ENCODE measurements around the gene ZAP70.

The ZAP70 gene

DNA sequence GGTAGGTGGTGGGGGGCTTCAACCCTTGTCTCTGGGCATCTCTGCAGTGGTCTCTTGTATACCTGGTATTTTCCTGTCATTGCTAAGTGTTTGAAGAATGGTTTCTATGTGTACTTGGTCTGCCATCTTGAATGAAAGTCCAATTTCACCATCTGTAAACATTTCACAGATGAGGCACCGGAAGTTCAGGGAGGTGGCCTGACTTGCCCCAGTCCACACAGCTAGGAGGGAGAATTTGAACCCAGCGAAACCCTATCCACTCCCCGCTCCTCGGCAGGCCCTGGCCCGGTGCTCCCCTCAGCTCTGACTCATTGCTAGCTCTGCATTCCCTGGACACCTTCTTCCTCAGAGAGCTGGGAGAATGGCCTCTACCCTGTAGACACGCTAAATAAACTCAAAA is 30.5 kb downstream of the ZAP70 start:
- in situ Hi-C loops (cut with HindIII; ENCODE audit: low pct_unique_long_range_greater_than_20kb, low sequenced_read_pairs), result no loop called here
- TF ChIP-seq JUND (IDR thresholded peaks at IDR 0.05; ENCODE audit: low read depth), result no peak
- DNase-seq (ENCODE audit: low read depth in 1 of 2, low spot score in 1 of 2), result no peak

DNA sequence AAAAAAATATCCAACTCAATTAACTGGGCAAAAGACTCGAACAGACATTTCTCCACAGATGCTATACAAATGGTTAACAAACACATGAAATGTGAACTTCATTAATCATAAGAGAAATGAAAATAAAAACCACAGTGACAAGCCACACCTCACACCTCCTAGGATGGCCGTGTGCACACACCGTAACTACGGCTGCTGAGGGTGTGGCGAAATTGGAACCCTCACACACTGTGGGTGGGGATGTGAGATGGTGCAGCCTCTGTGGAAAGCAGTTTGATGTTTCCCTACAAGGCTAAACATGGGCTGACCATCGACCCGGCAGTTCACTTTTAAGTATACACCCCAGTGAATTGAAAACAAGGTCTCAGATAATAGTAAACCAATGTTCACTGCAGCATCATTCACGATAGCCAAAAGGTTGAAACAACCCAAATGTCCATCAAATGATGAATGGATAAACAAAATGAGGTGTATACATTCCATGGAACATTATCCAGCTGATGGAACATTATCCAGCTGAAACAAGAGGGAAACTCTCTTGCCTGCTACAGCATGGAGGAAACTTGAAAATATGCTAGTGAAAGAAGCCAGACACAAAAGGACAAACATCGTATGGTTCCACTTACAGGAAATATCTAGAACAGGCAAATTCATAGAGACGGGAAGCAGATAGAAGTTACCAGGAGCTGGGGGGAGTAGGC is 32.2 kb downstream of the ZAP70 start:
- in situ Hi-C loops (cut with HindIII; ENCODE audit: low pct_unique_long_range_greater_than_20kb, low sequenced_read_pairs), result no loop called here
- no peak for TF ChIP-seq JUND (IDR thresholded peaks at IDR 0.05; ENCODE audit: low read depth)
- no peak for DNase-seq (ENCODE audit: low read depth in 1 of 2, low spot score in 1 of 2)

DNA sequence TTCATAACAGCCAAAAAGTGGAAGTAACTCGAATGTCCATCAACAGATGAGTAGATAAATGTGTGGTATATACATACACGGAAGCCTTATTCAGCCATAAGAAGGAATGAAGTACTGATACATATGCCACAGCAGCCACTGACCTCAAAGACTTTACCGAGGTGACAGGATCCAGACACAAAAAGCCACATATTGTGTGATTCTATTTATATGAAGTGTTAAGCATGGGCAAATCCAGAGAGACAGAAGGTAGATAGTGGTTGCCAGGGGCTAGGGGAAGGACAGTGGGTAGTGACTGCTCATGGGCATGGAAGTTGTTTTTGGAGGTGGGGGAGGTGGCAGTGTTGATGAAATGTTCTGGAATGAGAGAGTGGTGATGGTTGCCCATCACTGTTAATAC is 33.9 kb downstream of the ZAP70 start:
- TF ChIP-seq JUND (IDR thresholded peaks at IDR 0.05; ENCODE audit: low read depth), result no peak

DNA sequence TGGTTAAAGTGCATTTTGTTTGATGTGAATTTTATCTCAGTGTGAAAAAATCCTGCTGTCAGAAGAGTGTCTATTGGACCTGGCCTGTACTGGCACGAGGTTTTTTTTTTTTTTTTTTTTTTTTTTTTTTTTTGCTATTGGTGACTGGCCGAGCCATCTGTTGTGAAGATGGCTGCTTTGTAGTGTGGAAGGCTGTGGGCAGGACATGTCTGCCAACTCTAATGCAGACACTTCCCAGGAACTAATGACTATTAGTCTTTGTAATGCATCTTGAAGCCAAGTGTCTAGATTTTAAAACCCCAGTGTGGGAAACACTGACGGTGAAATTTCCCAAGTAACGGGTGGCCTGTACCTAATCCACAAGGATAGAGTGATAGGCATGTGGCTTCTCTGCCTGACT is 34.3 kb downstream of the ZAP70 start:
- no peak for DNase-seq (ENCODE audit: low read depth in 1 of 2, low spot score in 1 of 2)
- no peak for TF ChIP-seq JUND (IDR thresholded peaks at IDR 0.05; ENCODE audit: low read depth)
- in situ Hi-C loops (cut with HindIII; ENCODE audit: low pct_unique_long_range_greater_than_20kb, low sequenced_read_pairs), result no loop called here

More for the DNA sequence above, 33.9 kb downstream of the ZAP70 start:
- in situ Hi-C loops (cut with HindIII; ENCODE audit: low pct_unique_long_range_greater_than_20kb, low sequenced_read_pairs), result no loop called here
- DNase-seq (ENCODE audit: low read depth in 1 of 2, low spot score in 1 of 2), result no peak

DNA sequence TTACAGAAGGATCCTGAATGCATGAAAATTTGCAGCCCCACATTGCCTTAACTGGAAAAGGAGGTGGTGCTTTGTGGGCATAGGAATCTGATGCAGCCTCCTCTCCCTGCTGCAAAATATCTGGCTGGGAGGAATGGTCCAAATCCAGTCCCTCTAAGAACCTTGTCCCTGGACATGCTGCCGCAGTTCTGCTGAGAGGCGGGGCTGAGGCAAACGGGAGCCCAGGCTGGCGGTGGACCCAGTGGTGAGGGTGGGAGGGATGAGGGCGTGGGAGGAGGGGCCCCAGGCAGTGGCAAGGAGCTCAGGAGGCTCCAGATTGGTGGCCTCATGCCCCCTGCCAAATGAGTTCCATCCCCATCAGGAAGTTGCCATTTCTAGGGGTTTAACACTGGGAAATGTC is 36.2 kb downstream of the ZAP70 start:
- no peak for DNase-seq (ENCODE audit: low read depth in 1 of 2, low spot score in 1 of 2)
- TF ChIP-seq JUND (IDR thresholded peaks at IDR 0.05; ENCODE audit: low read depth), result no peak

DNA sequence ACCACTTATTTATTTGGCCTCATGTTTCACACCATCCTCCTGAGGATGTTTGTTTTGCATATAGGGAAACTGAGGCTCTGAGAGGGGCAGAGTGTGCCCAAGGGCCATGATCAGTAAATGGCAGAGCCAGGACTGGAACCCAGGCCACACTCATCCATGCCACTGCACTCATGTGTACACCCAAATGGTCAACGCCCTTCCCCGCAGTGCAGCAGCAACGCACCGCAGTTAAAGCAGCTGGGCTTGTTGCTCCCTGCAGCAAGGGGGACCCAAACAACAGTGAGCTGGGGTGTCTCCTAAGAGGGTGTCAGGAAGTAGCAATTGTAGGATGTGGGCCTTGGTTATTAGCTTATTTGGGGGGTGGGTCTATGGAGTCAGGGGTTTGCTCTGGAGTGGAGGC is 36.6 kb downstream of the ZAP70 start:
- DNase-seq (ENCODE audit: low read depth in 1 of 2, low spot score in 1 of 2), result no peak
- in situ Hi-C loops (cut with HindIII; ENCODE audit: low pct_unique_long_range_greater_than_20kb, low sequenced_read_pairs), result no loop called here
- no peak for TF ChIP-seq JUND (IDR thresholded peaks at IDR 0.05; ENCODE audit: low read depth)

More for the DNA sequence above, 36.2 kb downstream of the ZAP70 start:
- in situ Hi-C loops (cut with HindIII; ENCODE audit: low pct_unique_long_range_greater_than_20kb, low sequenced_read_pairs), result no loop called here

DNA sequence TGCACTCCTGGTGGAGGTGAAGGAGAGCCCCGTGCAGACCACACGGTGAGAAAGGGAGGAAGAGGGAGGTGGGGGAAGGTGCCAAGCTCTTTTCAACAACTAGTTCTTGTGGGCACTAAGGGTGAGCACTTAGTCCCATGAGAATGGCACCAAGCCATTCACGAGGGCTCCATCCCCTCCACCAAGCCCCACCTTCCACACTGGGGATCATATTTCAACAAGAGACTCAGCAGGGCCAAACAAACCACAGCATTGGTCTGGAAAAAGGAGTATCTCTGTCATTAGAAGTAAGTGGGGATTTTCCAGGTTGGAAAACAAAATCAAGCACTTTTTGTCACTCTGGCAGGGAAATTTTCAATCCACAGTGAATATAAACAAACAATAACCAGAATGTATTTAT is 38.4 kb downstream of the ZAP70 start:
- no peak for TF ChIP-seq JUND (IDR thresholded peaks at IDR 0.05; ENCODE audit: low read depth)
- no peak for DNase-seq (ENCODE audit: low read depth in 1 of 2, low spot score in 1 of 2)
- in situ Hi-C loops (cut with HindIII; ENCODE audit: low pct_unique_long_range_greater_than_20kb, low sequenced_read_pairs), result no loop called here

DNA sequence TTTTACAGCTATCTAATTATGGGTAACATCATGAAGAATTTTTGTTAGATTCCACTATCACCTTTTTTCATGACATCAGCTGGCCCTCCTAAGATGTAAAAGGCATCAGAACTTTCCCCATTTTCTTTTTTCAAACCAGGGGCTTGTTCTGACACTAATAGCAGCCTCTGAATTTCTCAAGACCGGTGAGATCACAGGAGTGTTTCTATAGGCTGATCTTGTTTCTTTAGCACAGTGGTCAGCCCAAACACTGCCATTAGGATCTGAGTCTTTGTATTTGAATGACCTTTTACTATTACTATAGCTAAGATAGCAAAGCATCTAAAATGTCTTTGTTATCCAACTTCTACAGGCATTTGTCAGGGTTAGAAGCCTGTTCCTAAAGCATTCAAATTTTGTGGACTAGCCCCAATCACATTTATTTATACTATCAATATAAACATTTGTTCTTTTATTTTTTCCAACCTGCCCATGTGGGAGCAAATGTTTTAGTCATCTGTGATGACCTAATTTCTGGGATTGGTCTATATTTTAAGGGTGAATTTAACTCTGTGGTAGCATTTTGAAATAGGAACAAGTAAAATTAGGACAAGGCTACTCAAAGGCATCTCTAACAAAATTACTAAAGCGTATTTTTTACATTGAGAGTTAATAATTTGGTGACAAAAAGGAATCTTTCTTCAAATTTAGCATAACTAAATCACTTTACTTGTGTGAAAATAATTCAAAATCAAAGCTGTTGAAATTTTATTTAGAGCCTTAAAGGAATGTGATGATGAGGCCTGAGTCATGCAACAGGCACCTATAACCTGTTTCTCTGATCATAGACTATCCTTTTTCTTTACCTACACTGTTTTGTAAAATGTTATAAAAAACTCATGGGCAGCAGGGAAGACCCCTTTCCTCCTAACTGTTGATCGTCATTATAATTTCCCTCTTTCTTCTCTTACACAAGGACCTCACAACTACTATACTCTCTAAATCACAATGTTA is 39.3 kb downstream of the ZAP70 start:
- no peak for DNase-seq (ENCODE audit: low read depth in 1 of 2, low spot score in 1 of 2)
- in situ Hi-C loops (cut with HindIII; ENCODE audit: low pct_unique_long_range_greater_than_20kb, low sequenced_read_pairs), result no loop called here
- TF ChIP-seq JUND (IDR thresholded peaks at IDR 0.05; ENCODE audit: low read depth), result no peak

DNA sequence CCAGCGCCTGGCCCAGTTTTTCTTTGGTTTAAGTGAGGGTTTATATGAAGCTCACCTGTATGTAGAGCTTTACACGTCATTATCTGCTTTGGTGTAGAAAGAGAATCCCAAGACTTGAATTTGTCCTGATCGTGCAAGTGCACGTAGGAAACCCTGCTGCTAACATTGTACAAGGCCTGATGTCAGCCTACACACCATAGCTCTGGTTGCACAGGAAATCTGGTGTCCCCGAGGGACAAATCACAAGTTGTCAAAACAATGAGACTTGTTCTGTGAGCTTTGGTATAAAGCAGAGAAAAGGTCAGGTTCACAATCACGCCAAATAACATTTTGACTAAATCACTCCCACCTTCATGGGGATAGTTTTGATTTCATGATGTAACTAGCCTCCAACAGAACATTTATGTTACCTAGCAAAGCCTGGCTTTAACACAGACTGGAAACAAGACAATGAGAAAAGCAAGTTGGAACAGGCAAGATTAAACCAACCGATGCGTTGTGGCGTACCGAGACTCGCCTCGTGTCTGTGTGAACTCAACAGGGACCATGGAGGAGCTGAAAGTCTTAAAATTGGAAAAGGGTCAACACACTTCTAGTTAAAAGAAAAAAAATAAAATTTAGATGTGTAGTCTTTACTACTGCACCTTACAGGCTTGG is 41.4 kb downstream of the ZAP70 start:
- in situ Hi-C loops (cut with HindIII; ENCODE audit: low pct_unique_long_range_greater_than_20kb, low sequenced_read_pairs), result no loop called here
- no peak for TF ChIP-seq JUND (IDR thresholded peaks at IDR 0.05; ENCODE audit: low read depth)
- DNase-seq (ENCODE audit: low read depth in 1 of 2, low spot score in 1 of 2), result no peak

DNA sequence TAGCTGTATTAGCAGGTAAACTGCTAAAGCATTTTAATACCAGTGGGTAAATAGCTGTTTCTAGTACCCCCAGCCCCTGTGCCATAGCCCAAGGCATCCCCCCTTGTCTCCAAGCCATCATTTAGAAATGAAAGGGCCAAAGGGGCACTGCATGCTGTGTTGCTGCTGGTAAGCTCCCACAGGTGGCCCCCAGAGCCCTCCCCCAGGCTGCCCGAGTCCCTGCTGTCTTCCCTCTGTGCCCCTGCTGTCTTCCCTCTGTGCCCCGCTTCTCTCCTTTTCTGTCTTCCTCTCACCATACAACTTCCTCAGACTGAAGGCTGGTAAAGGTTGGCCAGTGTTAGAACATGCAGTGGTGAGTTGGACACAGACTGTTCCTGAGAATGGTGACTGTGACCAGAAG is 42.1 kb downstream of the ZAP70 start:
- in situ Hi-C loops (cut with HindIII; ENCODE audit: low pct_unique_long_range_greater_than_20kb, low sequenced_read_pairs), result no loop called here
- no peak for TF ChIP-seq JUND (IDR thresholded peaks at IDR 0.05; ENCODE audit: low read depth)
- no peak for DNase-seq (ENCODE audit: low read depth in 1 of 2, low spot score in 1 of 2)

DNA sequence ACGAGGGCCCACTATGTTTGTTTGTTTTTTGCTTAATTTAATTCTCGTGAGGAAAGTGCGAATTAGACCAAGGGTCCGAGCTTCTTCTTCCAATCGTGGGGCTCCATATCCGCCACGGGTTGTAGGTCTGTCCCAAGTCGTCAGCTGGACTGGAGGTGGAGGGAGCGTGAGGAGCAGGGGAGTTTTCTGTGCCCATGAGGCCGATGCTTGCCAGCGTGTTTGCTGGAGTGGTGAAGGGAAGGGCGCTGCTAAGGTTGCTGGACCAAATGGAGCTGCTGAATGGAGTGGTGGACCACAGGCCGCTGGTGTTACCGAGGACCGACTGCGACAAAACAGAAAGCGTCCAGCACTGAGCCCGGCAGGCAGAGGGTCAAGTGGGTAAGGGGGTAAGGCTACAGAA is 43.7 kb downstream of the ZAP70 start:
- TF ChIP-seq JUND (IDR thresholded peaks at IDR 0.05; ENCODE audit: low read depth), result no peak
- no peak for DNase-seq (ENCODE audit: low read depth in 1 of 2, low spot score in 1 of 2)
- in situ Hi-C loops (cut with HindIII; ENCODE audit: low pct_unique_long_range_greater_than_20kb, low sequenced_read_pairs), result no loop called here

DNA sequence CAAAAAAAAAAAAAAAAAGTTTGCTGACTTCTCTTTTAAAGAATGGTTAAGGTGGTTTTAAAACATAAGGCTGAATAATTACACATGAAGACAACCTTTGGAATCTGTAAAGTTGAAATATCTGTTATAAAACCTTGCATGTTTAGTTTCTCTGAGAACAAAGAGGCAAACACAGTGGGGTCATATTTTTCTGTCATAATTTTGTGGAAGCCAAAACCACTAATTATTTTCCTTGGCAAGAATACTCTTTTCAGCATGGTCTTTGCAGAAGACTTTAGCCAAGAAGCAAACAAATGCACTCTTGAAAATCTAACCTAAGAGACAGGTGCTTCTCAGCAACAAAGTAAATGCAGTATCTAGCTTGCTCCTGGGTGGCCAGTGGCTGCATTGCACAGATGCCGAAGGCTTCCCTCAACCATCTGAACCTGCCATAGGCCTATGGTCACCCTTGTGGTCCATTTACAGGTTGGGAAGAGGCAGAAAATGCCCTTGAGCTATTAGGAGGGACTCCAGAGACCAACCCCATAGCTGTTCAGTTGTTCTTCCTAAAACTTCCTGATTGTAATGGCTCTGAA is 44.8 kb downstream of the ZAP70 start:
- DNase-seq (ENCODE audit: low read depth in 1 of 2, low spot score in 1 of 2), result no peak
- in situ Hi-C loops (cut with HindIII; ENCODE audit: low pct_unique_long_range_greater_than_20kb, low sequenced_read_pairs), result no loop called here
- TF ChIP-seq JUND (IDR thresholded peaks at IDR 0.05; ENCODE audit: low read depth), result no peak
